Fibroblast of peridontal ligament (primary cell): ENCODE results near the gene RAPGEF1.
"Not testable (repeated sequence)": the region's sequence is repeated elsewhere in the genome, so short reads cannot be mapped to it uniquely, and the experiment has no call there.

Experiments
- DNase-seq: peaks from one replicate; pipeline ENCODE4 v3.0.0-alpha.2; 2010; ENCODE audit errors: extremely low read depth

Gene RAPGEF1

GRCh38 chr9:131668439-131669268 lies 71.2 kb downstream of the RAPGEF1 start:
- DNase-seq = peak; percentile 77

GRCh38 chr9:131668057-131668438 lies 71.8 kb downstream of the RAPGEF1 start:
- DNase-seq = no peak

- DNase-seq = no peak
Observed at GRCh38 chr9:131667576-131667975, 72.3 kb downstream of the RAPGEF1 start.

- no peak for DNase-seq
Observed at GRCh38 chr9:131666774-131667173, 73.1 kb downstream of the RAPGEF1 start.

GRCh38 chr9:131666029-131666428 lies 73.8 kb downstream of the RAPGEF1 start:
- peak; percentile 33 for DNase-seq

GRCh38 chr9:131663288-131663687 lies 76.6 kb downstream of the RAPGEF1 start:
- DNase-seq = no peak

GRCh38 chr9:131662289-131662621 lies 77.6 kb downstream of the RAPGEF1 start:
- not testable (repeated sequence) for DNase-seq

- DNase-seq = no peak
Observed at GRCh38 chr9:131661568-131662288, 78.1 kb downstream of the RAPGEF1 start.

GRCh38 chr9:131660466-131661405 lies 79.1 kb downstream of the RAPGEF1 start:
- DNase-seq = no peak

- peak; percentile 90 for DNase-seq
Observed at GRCh38 chr9:131658377-131659129, 81.3 kb downstream of the RAPGEF1 start.

- peak; percentile 75 for DNase-seq
Observed at GRCh38 chr9:131657940-131658339, 81.9 kb downstream of the RAPGEF1 start.

GRCh38 chr9:131657456-131657855 lies 82.4 kb downstream of the RAPGEF1 start:
- DNase-seq = no peak

GRCh38 chr9:131657037-131657377 lies 82.9 kb downstream of the RAPGEF1 start:
- no peak for DNase-seq

- DNase-seq = no peak
Observed at GRCh38 chr9:131656356-131657036, 83.4 kb downstream of the RAPGEF1 start.

GRCh38 chr9:131654369-131654768 lies 85.5 kb downstream of the RAPGEF1 start:
- DNase-seq = not testable (repeated sequence)

GRCh38 chr9:131651599-131651998 lies 88.3 kb downstream of the RAPGEF1 start:
- peak; percentile 75 for DNase-seq

GRCh38 chr9:131651160-131651559 lies 88.7 kb downstream of the RAPGEF1 start:
- no peak for DNase-seq

- DNase-seq = peak; percentile 62
Observed at GRCh38 chr9:131650254-131650653, 89.6 kb downstream of the RAPGEF1 start.

GRCh38 chr9:131649646-131650045 lies 90.2 kb downstream of the RAPGEF1 start:
- no peak for DNase-seq

- DNase-seq = no peak
Observed at GRCh38 chr9:131645078-131645776, 94.6 kb downstream of the RAPGEF1 start.
